ENCODE measurements around the gene LAMA2. TPM values are rescaled to one million over a fixed set of nuclear protein-coding genes. Genes with fewer than 3 reads are reported as not detected.

Gene LAMA2
- total and polyA plus RNA-seq, 2 experiments from 2014 or later, result 0.91 to 6.4 TPM

GRCh38 chr6:129382916-129383315 is 500.0 kb downstream of the LAMA2 start:
- H3F3A ChIP-seq (replicated peaks; ENCODE audit: low read depth), result no peaks in the 10 kb centered on the region
- Mint-ChIP-seq H3K4me3 (no peak overlapping the region), H3K27me3 (ENCODE audit: insufficient read depth, low read depth, poor library complexity) (peaks cover 1% of the 10 kb centered on the region), H3K9me3 (no peaks in the 10 kb centered on the region; the same call in 2 of the 3 replicates), H3K4me1 (peaks cover 5% of the 10 kb centered on the region; the same call in 1 of the 3 replicates), H3K27ac (no peak overlapping the region), H3K36me3 (ENCODE audit: low read depth) (no peaks in the 10 kb centered on the region)
- H3K27me3 ChIP-seq (ENCODE audit: insufficient read depth), result no peaks in the 10 kb centered on the region
- no peaks in the 10 kb centered on the region for H3K79me2 ChIP-seq (replicated peaks; ENCODE audit: insufficient read depth)
- H4K20me1 ChIP-seq (replicated peaks; ENCODE audit: insufficient read depth), result no peaks in the 10 kb centered on the region
- no peak overlapping the region for H3K4me2 ChIP-seq
- DNase-seq (ENCODE audit: low spot score) (no peak), ATAC-seq (no peak)
- no peak overlapping the region for H2AFZ ChIP-seq
- peaks cover 9% of the 10 kb centered on the region; the same call in 1 of the 2 replicates for H3K4me1 ChIP-seq (ENCODE audit: insufficient read depth)
- TF ChIP-seq, protein P1, sequence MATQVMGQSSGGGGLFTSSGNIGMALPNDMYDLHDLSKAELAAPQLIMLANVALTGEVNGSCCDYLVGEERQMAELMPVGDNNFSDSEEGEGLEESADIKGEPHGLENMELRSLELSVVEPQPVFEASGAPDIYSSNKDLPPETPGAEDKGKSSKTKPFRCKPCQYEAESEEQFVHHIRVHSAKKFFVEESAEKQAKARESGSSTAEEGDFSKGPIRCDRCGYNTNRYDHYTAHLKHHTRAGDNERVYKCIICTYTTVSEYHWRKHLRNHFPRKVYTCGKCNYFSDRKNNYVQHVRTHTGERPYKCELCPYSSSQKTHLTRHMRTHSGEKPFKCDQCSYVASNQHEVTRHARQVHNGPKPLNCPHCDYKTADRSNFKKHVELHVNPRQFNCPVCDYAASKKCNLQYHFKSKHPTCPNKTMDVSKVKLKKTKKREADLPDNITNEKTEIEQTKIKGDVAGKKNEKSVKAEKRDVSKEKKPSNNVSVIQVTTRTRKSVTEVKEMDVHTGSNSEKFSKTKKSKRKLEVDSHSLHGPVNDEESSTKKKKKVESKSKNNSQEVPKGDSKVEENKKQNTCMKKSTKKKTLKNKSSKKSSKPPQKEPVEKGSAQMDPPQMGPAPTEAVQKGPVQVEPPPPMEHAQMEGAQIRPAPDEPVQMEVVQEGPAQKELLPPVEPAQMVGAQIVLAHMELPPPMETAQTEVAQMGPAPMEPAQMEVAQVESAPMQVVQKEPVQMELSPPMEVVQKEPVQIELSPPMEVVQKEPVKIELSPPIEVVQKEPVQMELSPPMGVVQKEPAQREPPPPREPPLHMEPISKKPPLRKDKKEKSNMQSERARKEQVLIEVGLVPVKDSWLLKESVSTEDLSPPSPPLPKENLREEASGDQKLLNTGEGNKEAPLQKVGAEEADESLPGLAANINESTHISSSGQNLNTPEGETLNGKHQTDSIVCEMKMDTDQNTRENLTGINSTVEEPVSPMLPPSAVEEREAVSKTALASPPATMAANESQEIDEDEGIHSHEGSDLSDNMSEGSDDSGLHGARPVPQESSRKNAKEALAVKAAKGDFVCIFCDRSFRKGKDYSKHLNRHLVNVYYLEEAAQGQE (IDR thresholded peaks at IDR 0.05; ENCODE audit: unreplicated experiment), result no peak
- no peak for TF ChIP-seq EZH2phosphoT487 (IDR thresholded peaks at IDR 0.05; ENCODE audit: unreplicated experiment)
- TF ChIP-seq EZH2 (IDR thresholded peaks at IDR 0.05; ENCODE audit: low read depth, unreplicated experiment), result no peak
- no peak for TF ChIP-seq POLR2AphosphoS5 (IDR thresholded peaks at IDR 0.05; ENCODE audit: low read depth)
- no peak for TF ChIP-seq ZNF331 (CRISPR knock-in tag; IDR thresholded peaks at IDR 0.05; ENCODE audit: low read depth)
- TF ChIP-seq ZNF462 (CRISPR knock-in tag; IDR thresholded peaks at IDR 0.05), result no peak
- TF ChIP-seq CTCF (conservative IDR thresholded peaks at IDR 0.05; ENCODE audit: low read depth in 2 of 2), result no peak
- no peak for TF ChIP-seq JUNB (IDR thresholded peaks at IDR 0.05; ENCODE audit: unreplicated experiment)
- TF ChIP-seq ETS1 (IDR thresholded peaks at IDR 0.05), result no peak
- TF ChIP-seq NANOG (IDR thresholded peaks at IDR 0.05; ENCODE audit: borderline replicate concordance), result no peak
- TF ChIP-seq ZNF114 (CRISPR knock-in tag; IDR thresholded peaks at IDR 0.05), result no peak
- TF ChIP-seq STAT1 (IDR thresholded peaks at IDR 0.05; ENCODE audit: unreplicated experiment), result no peak
- no peak for TF ChIP-seq CREB1 (CRISPR knock-in tag; IDR thresholded peaks at IDR 0.05; ENCODE audit: low read depth)
- H3K27ac ChIP-seq (ENCODE audit: low read depth), result no peak overlapping the region
- no peaks in the 10 kb centered on the region for H3K36me3 ChIP-seq (ENCODE audit: insufficient read depth)
- peaks cover 7% of the 10 kb centered on the region for H3K9me2 ChIP-seq (ENCODE audit: insufficient read depth)
- no peak overlapping the region for H3K4me3 ChIP-seq
